GM23338 (cell line): ENCODE data around the gene S100A14. TPM values are rescaled to one million over a fixed set of nuclear protein-coding genes. Genes with fewer than 3 reads are reported as not detected.

Experiments used
- ATAC-seq: fragments of 200-7000 bp; cut with Tn5 transposase; 3 replicates; pipeline ENCODE4 v1.9.1; 2020
- DNase-seq: peaks from one replicate; pipeline ENCODE4 v3.0.0-alpha.2; 2015; ENCODE audit warnings: low spot score
- H2AFZ ChIP-seq: fragments of 200-600 bp; sonication (generic); 2 replicates; pipeline ENCODE4 v1.8.0; 2016; ENCODE audit warnings: antibody characterized with exemption, mild to moderate bottlenecking, moderate library complexity
- H3F3A ChIP-seq: fragments of 200-600 bp; sonication (generic); replicated peaks from 2 replicates; pipeline ENCODE4 v1.8.0; 2017; ENCODE audit warnings: antibody characterized with exemption, mixed run types, low read depth
- H3K27ac ChIP-seq: fragments of 200-600 bp; sonication (generic); 2 replicates; pipeline ENCODE4 v1.6.1; 2016; ENCODE audit warnings: low read depth
- H3K27me3 ChIP-seq: fragments of 200-600 bp; sonication (generic); 2 replicates; pipeline ENCODE4 v1.8.0; 2016; ENCODE audit warnings: mild to moderate bottlenecking, mixed run types, moderate library complexity; ENCODE audit not compliant: insufficient read depth
- H3K36me3 ChIP-seq: fragments of 200-600 bp; sonication (generic); 2 replicates; pipeline ENCODE4 v1.8.0; 2016; ENCODE audit warnings: mild to moderate bottlenecking; ENCODE audit not compliant: insufficient read depth
- H3K4me1 ChIP-seq: fragments of 200-600 bp; sonication (generic); 2 replicates; pipeline ENCODE4 v1.8.0; 2016; ENCODE audit warnings: mild to moderate bottlenecking, moderate library complexity; ENCODE audit not compliant: insufficient read depth
- H3K4me2 ChIP-seq: fragments of 200-600 bp; sonication (generic); 2 replicates; pipeline ENCODE4 v1.7.1; 2017; ENCODE audit warnings: mixed run types
- H3K4me3 ChIP-seq: fragments of 200-600 bp; sonication (generic); 2 replicates; pipeline ENCODE4 v1.6.1; 2016; ENCODE audit warnings: mixed run types
- H3K79me2 ChIP-seq: fragments of 200-600 bp; sonication (generic); replicated peaks from 2 replicates; pipeline ENCODE4 v1.8.0; 2017; ENCODE audit warnings: mild to moderate bottlenecking; ENCODE audit not compliant: insufficient read depth
- H3K9me2 ChIP-seq: fragments of 200-600 bp; sonication (generic); 2 replicates; pipeline ENCODE4 v1.8.0; 2017; ENCODE audit not compliant: insufficient read depth
- H4K20me1 ChIP-seq: fragments of 200-600 bp; sonication (generic); replicated peaks from 2 replicates; pipeline ENCODE4 v1.8.0; 2017; ENCODE audit warnings: mild to moderate bottlenecking; ENCODE audit not compliant: insufficient read depth
- H3K27ac Mint-ChIP-seq: 2 replicates; pipeline ENCODE4 v1.8.0; 2020; ENCODE audit warnings: inconsistent platforms, mild to moderate bottlenecking, moderate library complexity, mixed read lengths
- H3K27me3 Mint-ChIP-seq: 3 replicates; pipeline ENCODE4 v1.8.0; 2022; ENCODE audit warnings: low read depth, mild to moderate bottlenecking, moderate library complexity, mixed read lengths, inconsistent platforms; ENCODE audit not compliant: insufficient read depth, poor library complexity
- H3K36me3 Mint-ChIP-seq: 3 replicates; pipeline ENCODE4 v1.8.0; 2021; ENCODE audit warnings: low read depth, mild to moderate bottlenecking, inconsistent platforms, moderate library complexity, mixed read lengths
- H3K4me1 Mint-ChIP-seq: 3 replicates; pipeline ENCODE4 v1.8.0; 2020; ENCODE audit warnings: mild to moderate bottlenecking, inconsistent platforms, mixed read lengths
- H3K4me3 Mint-ChIP-seq: 3 replicates; pipeline ENCODE4 v1.8.0; 2021; ENCODE audit warnings: moderate library complexity, mild to moderate bottlenecking, inconsistent platforms, mixed read lengths
- H3K9me3 Mint-ChIP-seq: 3 replicates; pipeline ENCODE4 v1.8.0; 2020; ENCODE audit warnings: moderate library complexity, mild to moderate bottlenecking, inconsistent platforms, mixed read lengths
- EZH2 ChIP-seq: fragments of 200-600 bp; sonication (generic); IDR thresholded peaks from one replicate; pipeline ENCODE4 v1.8.0; 2017; ENCODE audit warnings: antibody characterized with exemption, mild to moderate bottlenecking, low read depth; ENCODE audit not compliant: unreplicated experiment
- JUNB ChIP-seq: IDR thresholded peaks from one replicate; pipeline ENCODE4 v1.6.1; 2016; ENCODE audit warnings: antibody characterized with exemption; ENCODE audit not compliant: unreplicated experiment
- POLR2AphosphoS5 ChIP-seq: IDR thresholded peaks from 2 replicates; pipeline ENCODE4 v1.6.1; 2016; ENCODE audit warnings: antibody characterized with exemption, low read depth
- ZNF114 ChIP-seq: fragments of 250-450 bp; sonication (Bioruptor Pico); IDR thresholded peaks from 2 replicates; pipeline ENCODE4 v1.5.0; 2020; ENCODE audit warnings: mild to moderate bottlenecking, moderate library complexity
- polyA plus RNA-seq: library from polyadenylated mRNA; unstranded; fragments of >200 nt; fragmentation: Nextera tagmentation; extraction: Ambion mirVana; gene quantifications from 2 replicates; pipeline ENCODE4 v1.2.1, GENCODE V29; 2016
- total RNA-seq: library from RNA; depleted of rRNA; stranded (reverse); fragments of >200 nt; shearing (Covaris generic); gene quantifications from 2 replicates; pipeline ENCODE4 v1.2.3, GENCODE V29; 2014
- TF ChIP-seq, protein P1 (sequence below): IDR thresholded peaks from one replicate; pipeline ENCODE4 v1.6.1; 2018; ENCODE audit warnings: antibody characterized with exemption; ENCODE audit not compliant: unreplicated experiment
- TF ChIP-seq, protein P2 (sequence below), 2 experiments: fragments of 200-600 bp in 1 of 2; sonication (generic) in 1 of 2; conservative IDR thresholded peaks; 2 replicates each; pipeline versions ENCODE4 v1.5.1 to v1.6.1; 2016 to 2017; ENCODE audit warnings: antibody characterized with exemption in 2 of 2, low read depth in 2 of 2, mild to moderate bottlenecking in 2 of 2, moderate library complexity in 1 of 2
- TF ChIP-seq, protein P3 (sequence below): fragments of 250-450 bp; sonication (Bioruptor Pico); IDR thresholded peaks from 2 replicates; pipeline ENCODE4 v1.5.0; 2020; ENCODE audit warnings: mild to moderate bottlenecking, moderate library complexity

Gene S100A14
- total and polyA plus RNA-seq, 2 experiments from 2014 or later: 0.28 to 0.53 TPM

- H2AFZ ChIP-seq: no peak overlapping the region
- Mint-ChIP-seq H3K9me3 (peaks cover 23% of the 10 kb centered on the region; the same call in 2 of the 3 replicates), H3K27ac (no peak overlapping the region), H3K4me1 (peaks cover 15% of the 10 kb centered on the region), H3K36me3 (no peaks in the 10 kb centered on the region; the same call in 1 of the 3 replicates), H3K27me3 (peaks cover 15% of the 10 kb centered on the region), H3K4me3 (no peak overlapping the region)
- H3K79me2 ChIP-seq: no peaks in the 10 kb centered on the region
- ATAC-seq: peak; percentile 69
- peaks cover 8% of the 10 kb centered on the region for H3K4me1 ChIP-seq
- no peaks in the 10 kb centered on the region for H3K36me3 ChIP-seq
- no peak overlapping the region for H3K4me2 ChIP-seq
- H3K4me3 ChIP-seq: no peak overlapping the region
- H4K20me1 ChIP-seq: no peaks in the 10 kb centered on the region
- no peak overlapping the region for H3K27ac ChIP-seq
- no peak for TF ChIP-seq JUNB
- TF ChIP-seq, protein P1, sequence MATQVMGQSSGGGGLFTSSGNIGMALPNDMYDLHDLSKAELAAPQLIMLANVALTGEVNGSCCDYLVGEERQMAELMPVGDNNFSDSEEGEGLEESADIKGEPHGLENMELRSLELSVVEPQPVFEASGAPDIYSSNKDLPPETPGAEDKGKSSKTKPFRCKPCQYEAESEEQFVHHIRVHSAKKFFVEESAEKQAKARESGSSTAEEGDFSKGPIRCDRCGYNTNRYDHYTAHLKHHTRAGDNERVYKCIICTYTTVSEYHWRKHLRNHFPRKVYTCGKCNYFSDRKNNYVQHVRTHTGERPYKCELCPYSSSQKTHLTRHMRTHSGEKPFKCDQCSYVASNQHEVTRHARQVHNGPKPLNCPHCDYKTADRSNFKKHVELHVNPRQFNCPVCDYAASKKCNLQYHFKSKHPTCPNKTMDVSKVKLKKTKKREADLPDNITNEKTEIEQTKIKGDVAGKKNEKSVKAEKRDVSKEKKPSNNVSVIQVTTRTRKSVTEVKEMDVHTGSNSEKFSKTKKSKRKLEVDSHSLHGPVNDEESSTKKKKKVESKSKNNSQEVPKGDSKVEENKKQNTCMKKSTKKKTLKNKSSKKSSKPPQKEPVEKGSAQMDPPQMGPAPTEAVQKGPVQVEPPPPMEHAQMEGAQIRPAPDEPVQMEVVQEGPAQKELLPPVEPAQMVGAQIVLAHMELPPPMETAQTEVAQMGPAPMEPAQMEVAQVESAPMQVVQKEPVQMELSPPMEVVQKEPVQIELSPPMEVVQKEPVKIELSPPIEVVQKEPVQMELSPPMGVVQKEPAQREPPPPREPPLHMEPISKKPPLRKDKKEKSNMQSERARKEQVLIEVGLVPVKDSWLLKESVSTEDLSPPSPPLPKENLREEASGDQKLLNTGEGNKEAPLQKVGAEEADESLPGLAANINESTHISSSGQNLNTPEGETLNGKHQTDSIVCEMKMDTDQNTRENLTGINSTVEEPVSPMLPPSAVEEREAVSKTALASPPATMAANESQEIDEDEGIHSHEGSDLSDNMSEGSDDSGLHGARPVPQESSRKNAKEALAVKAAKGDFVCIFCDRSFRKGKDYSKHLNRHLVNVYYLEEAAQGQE: no peak
- TF ChIP-seq, protein P2, sequence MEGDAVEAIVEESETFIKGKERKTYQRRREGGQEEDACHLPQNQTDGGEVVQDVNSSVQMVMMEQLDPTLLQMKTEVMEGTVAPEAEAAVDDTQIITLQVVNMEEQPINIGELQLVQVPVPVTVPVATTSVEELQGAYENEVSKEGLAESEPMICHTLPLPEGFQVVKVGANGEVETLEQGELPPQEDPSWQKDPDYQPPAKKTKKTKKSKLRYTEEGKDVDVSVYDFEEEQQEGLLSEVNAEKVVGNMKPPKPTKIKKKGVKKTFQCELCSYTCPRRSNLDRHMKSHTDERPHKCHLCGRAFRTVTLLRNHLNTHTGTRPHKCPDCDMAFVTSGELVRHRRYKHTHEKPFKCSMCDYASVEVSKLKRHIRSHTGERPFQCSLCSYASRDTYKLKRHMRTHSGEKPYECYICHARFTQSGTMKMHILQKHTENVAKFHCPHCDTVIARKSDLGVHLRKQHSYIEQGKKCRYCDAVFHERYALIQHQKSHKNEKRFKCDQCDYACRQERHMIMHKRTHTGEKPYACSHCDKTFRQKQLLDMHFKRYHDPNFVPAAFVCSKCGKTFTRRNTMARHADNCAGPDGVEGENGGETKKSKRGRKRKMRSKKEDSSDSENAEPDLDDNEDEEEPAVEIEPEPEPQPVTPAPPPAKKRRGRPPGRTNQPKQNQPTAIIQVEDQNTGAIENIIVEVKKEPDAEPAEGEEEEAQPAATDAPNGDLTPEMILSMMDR (conservative IDR thresholded peaks at IDR 0.05; ENCODE audit: low read depth in 2 of 2): peak; percentile 76 to 96
- H3K9me2 ChIP-seq: no peaks in the 10 kb centered on the region
- no peaks in the 10 kb centered on the region for H3K27me3 ChIP-seq
- 0 out of 2 replicates have a peak, but pooled peaks cover 5% of the 10 kb centered on the region for H3F3A ChIP-seq
- peak; percentile 76 for DNase-seq
Observed at GRCh38 chr1:153572569-153573015, 43.5 kb downstream of the S100A14 start.

GRCh38 chr1:153571706-153572105 is 44.4 kb downstream of the S100A14 start:
- H3K27ac ChIP-seq: no peak overlapping the region
- Mint-ChIP-seq H3K4me3 (no peak overlapping the region), H3K27ac (no peak overlapping the region), H3K4me1 (peaks cover 22% of the 10 kb centered on the region), H3K9me3 (peaks cover 23% of the 10 kb centered on the region; the same call in 2 of the 3 replicates), H3K36me3 (no peaks in the 10 kb centered on the region; the same call in 1 of the 3 replicates), H3K27me3 (peaks cover 12% of the 10 kb centered on the region)
- no peaks in the 10 kb centered on the region for H3K27me3 ChIP-seq
- H3F3A ChIP-seq: peaks cover 6% of the 10 kb centered on the region; the same call in 1 of the 2 replicates
- H3K4me3 ChIP-seq: no peak overlapping the region
- no peaks in the 10 kb centered on the region for H3K9me2 ChIP-seq
- no peak for DNase-seq
- H4K20me1 ChIP-seq: no peaks in the 10 kb centered on the region
- no peak for ATAC-seq
- peaks cover 14% of the 10 kb centered on the region for H3K4me1 ChIP-seq
- H3K4me2 ChIP-seq: no peak overlapping the region
- no peaks in the 10 kb centered on the region for H3K36me3 ChIP-seq
- H2AFZ ChIP-seq: no peak overlapping the region
- no peaks in the 10 kb centered on the region for H3K79me2 ChIP-seq
- no peak for TF ChIP-seq POLR2AphosphoS5
- TF ChIP-seq, protein P2 (conservative IDR thresholded peaks at IDR 0.05; ENCODE audit: low read depth in 2 of 2): no peak
- no peak for TF ChIP-seq JUNB
- TF ChIP-seq EZH2: no peak
- no peak for TF ChIP-seq ZNF114 (CRISPR knock-in tag)
- TF ChIP-seq, protein P3, sequence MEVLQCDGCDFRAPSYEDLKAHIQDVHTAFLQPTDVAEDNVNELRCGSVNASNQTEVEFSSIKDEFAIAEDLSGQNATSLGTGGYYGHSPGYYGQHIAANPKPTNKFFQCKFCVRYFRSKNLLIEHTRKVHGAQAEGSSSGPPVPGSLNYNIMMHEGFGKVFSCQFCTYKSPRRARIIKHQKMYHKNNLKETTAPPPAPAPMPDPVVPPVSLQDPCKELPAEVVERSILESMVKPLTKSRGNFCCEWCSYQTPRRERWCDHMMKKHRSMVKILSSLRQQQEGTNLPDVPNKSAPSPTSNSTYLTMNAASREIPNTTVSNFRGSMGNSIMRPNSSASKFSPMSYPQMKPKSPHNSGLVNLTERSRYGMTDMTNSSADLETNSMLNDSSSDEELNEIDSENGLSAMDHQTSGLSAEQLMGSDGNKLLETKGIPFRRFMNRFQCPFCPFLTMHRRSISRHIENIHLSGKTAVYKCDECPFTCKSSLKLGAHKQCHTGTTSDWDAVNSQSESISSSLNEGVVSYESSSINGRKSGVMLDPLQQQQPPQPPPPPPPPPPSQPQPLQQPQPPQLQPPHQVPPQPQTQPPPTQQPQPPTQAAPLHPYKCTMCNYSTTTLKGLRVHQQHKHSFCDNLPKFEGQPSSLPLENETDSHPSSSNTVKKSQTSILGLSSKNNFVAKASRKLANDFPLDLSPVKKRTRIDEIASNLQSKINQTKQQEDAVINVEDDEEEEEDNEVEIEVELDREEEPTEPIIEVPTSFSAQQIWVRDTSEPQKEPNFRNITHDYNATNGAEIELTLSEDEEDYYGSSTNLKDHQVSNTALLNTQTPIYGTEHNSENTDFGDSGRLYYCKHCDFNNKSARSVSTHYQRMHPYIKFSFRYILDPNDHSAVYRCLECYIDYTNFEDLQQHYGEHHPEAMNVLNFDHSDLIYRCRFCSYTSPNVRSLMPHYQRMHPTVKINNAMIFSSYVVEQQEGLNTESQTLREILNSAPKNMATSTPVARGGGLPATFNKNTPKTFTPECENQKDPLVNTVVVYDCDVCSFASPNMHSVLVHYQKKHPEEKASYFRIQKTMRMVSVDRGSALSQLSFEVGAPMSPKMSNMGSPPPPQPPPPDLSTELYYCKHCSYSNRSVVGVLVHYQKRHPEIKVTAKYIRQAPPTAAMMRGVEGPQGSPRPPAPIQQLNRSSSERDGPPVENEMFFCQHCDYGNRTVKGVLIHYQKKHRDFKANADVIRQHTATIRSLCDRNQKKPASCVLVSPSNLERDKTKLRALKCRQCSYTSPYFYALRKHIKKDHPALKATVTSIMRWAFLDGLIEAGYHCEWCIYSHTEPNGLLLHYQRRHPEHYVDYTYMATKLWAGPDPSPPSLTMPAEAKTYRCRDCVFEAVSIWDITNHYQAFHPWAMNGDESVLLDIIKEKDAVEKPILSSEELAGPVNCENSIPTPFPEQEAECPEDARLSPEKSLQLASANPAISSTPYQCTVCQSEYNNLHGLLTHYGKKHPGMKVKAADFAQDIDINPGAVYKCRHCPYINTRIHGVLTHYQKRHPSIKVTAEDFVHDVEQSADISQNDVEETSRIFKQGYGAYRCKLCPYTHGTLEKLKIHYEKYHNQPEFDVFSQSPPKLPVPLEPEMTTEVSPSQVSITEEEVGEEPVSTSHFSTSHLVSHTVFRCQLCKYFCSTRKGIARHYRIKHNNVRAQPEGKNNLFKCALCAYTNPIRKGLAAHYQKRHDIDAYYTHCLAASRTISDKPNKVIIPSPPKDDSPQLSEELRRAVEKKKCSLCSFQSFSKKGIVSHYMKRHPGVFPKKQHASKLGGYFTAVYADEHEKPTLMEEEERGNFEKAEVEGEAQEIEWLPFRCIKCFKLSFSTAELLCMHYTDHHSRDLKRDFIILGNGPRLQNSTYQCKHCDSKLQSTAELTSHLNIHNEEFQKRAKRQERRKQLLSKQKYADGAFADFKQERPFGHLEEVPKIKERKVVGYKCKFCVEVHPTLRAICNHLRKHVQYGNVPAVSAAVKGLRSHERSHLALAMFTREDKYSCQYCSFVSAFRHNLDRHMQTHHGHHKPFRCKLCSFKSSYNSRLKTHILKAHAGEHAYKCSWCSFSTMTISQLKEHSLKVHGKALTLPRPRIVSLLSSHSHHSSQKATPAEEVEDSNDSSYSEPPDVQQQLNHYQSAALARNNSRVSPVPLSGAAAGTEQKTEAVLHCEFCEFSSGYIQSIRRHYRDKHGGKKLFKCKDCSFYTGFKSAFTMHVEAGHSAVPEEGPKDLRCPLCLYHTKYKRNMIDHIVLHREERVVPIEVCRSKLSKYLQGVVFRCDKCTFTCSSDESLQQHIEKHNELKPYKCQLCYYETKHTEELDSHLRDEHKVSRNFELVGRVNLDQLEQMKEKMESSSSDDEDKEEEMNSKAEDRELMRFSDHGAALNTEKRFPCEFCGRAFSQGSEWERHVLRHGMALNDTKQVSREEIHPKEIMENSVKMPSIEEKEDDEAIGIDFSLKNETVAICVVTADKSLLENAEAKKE: no peak
